HepG2 (cell line): ENCODE results near the gene VCAM1. TPM values are rescaled to one million over a fixed set of nuclear protein-coding genes. Genes with fewer than 3 reads are reported as not detected.
"Not testable (repeated sequence)": the region's sequence is repeated elsewhere in the genome, so short reads cannot be mapped to it uniquely, and the experiment has no call there.

Experiments used
- ATAC-seq: fragments of 200-7000 bp; cut with Tn5 transposase; 3 replicates; pipeline ENCODE4 v1.9.1; 2020; ENCODE audit warnings: mild to moderate bottlenecking, moderate library complexity
- BruUV-seq: library from RNA; stranded (reverse); fragments of 400-500 nt; replicated peaks from 2 replicates; lab custom pipeline; 2021; lab: Mats Ljungman, UMichigan
- CTCF ChIA-PET: fragments of 300-600 bp; formaldehyde crosslinking; extraction: SDS; loops from one replicate; lab custom pipeline; 2021; ENCODE audit warnings: low total read pairs, inconsistent platforms, low intra/inter-chr PET ratio; lab: Yijun Ruan, JAX
- POLR2A ChIA-PET: fragments of 350-600 bp; sonication (Branson Sonifier 250); formaldehyde crosslinking; loops from one replicate; lab custom pipeline; 2020; ENCODE audit warnings: antibody characterized with exemption, inconsistent platforms; lab: Yijun Ruan, JAX
- DNase-seq: peaks from one replicate; pipeline ENCODE4 v3.0.0-alpha.2; 2015; ENCODE audit warnings: low spot score
- FAIRE-seq: peaks from 3 replicates; lab custom pipeline; 2011; peaks lifted over from hg19 to GRCh38; lab: Jason Lieb, UNC
- H2AFZ ChIP-seq: one replicate; pipeline ENCODE4 v1.6.1; 2011; ENCODE audit warnings: low read length, inconsistent platforms
- H3K27ac ChIP-seq: fragments of 300-600 bp; 3 replicates; pipeline ENCODE4 v1.8.0; 2011; ENCODE audit warnings: mixed run types, mild to moderate bottlenecking, mixed read lengths, low read length, inconsistent platforms; ENCODE audit not compliant: insufficient read depth; ENCODE audit errors: extremely low read length
- H3K27me3 ChIP-seq, 2 experiments: fragments of 200-600 bp in 1 of 2; 2 replicates in 1 of 2; 3 replicates in 1 of 2; pipeline versions ENCODE4 v1.6.0 to v1.8.0; 2011; ENCODE audit warnings: low read length in 2 of 2, mild to moderate bottlenecking in 2 of 2, moderate library complexity in 2 of 2, inconsistent platforms in 1 of 2; ENCODE audit not compliant: insufficient read depth in 2 of 2, control insufficient read depth in 1 of 2
- H3K36me3 ChIP-seq, 2 experiments: fragments of 200-600 bp in 1 of 2; replicated peaks in 1 of 2; 2 replicates in 1 of 2; 3 replicates in 1 of 2; pipeline versions ENCODE4 v1.5.1 to v1.8.0; 2011; ENCODE audit warnings: low read length in 2 of 2, inconsistent platforms in 1 of 2; ENCODE audit not compliant: insufficient read depth in 2 of 2, control insufficient read depth in 1 of 2
- H3K4me1 ChIP-seq: 2 replicates; pipeline ENCODE4 v1.5.1; 2012; ENCODE audit warnings: low read length, inconsistent platforms; ENCODE audit not compliant: insufficient read depth
- H3K4me2 ChIP-seq: 2 replicates; pipeline ENCODE4 v1.6.0; 2011; ENCODE audit warnings: low read depth, low read length, inconsistent platforms
- H3K4me3 ChIP-seq, 3 experiments: fragments of 200-600 bp in 1 of 3; sonication (generic), shearing (Covaris generic) in 1 of 3; replicated peaks in 1 of 3; 2 replicates each; pipeline ENCODE4 v1.5.1; 2011 to 2016; ENCODE audit warnings: low read length in 3 of 3, inconsistent platforms in 2 of 3, low read depth in 2 of 3, mild to moderate bottlenecking in 2 of 3, control low read depth in 1 of 3, mixed read lengths in 1 of 3; ENCODE audit not compliant: insufficient read depth in 1 of 3
- H3K79me2 ChIP-seq: one replicate; pipeline ENCODE4 v1.6.1; 2011; ENCODE audit warnings: low read length, inconsistent platforms; ENCODE audit not compliant: insufficient read depth
- H3K9ac ChIP-seq: 2 replicates; pipeline ENCODE4 v1.6.0; 2011; ENCODE audit warnings: mild to moderate bottlenecking, low read depth, low read length, inconsistent platforms; ENCODE audit not compliant: insufficient read depth
- H3K9me3 ChIP-seq: 2 replicates; pipeline ENCODE4 v1.5.1; 2012; ENCODE audit warnings: mild to moderate bottlenecking, low read length
- H4K20me1 ChIP-seq: 2 replicates; pipeline ENCODE4 v1.6.0; 2011; ENCODE audit warnings: inconsistent platforms, mild to moderate bottlenecking, low read length, moderate library complexity; ENCODE audit not compliant: insufficient read depth
- GABPB1 ChIP-seq: IDR thresholded peaks from 2 replicates; pipeline ENCODE4 v1.6.1; 2016; ENCODE audit warnings: mild to moderate bottlenecking, missing genetic modification reagents, moderate library complexity, missing compliant biosample characterization
- NBN ChIP-seq: fragments of 450-650 bp; conservative IDR thresholded peaks from 2 replicates; pipeline ENCODE4 v1.6.1; 2017
- ZBTB49 ChIP-seq: sonication (generic); formaldehyde crosslinking; IDR thresholded peaks from 2 replicates; pipeline ENCODE4 v1.4.0; 2020; ENCODE audit warnings: missing genetic modification reagents, borderline replicate concordance
- ZBTB7B ChIP-seq: sonication (generic); formaldehyde crosslinking; IDR thresholded peaks from 2 replicates; pipeline ENCODE4 v1.4.0; 2020; ENCODE audit warnings: missing genetic modification reagents
- ZMAT5 ChIP-seq: sonication (generic); formaldehyde crosslinking; IDR thresholded peaks from 2 replicates; pipeline ENCODE4 v1.5.0; 2020; ENCODE audit warnings: mild to moderate bottlenecking, low read depth, missing genetic modification reagents, borderline replicate concordance
- ZNF124 ChIP-seq: sonication (generic); formaldehyde crosslinking; IDR thresholded peaks from 2 replicates; pipeline ENCODE4 v1.4.0; 2020; ENCODE audit warnings: missing genetic modification reagents
- ZNF501 ChIP-seq: sonication (generic); formaldehyde crosslinking; IDR thresholded peaks from 2 replicates; pipeline ENCODE4 v1.5.1; 2020; ENCODE audit warnings: mild to moderate bottlenecking, moderate library complexity, missing genetic modification reagents
- WGBS: methylation state at CpG from one replicate; pipeline ENCODE4 v1.1.6; 2017; ENCODE audit warnings: low lambda C conversion rate; 5-methylcytosine and 5-hydroxymethylcytosine counted together
- in situ Hi-C: cut with HindIII; loops from 2 replicates; pipeline ENCODE4 v1.10.0; 2017; ENCODE audit warnings: low pct_unique_long_range_greater_than_20kb; ENCODE audit not compliant: extremely low pct_ligation_motif_present
- intact Hi-C: fragments of 100-400 bp; cut with micrococcal nuclease; formaldehyde crosslinking; loops from one replicate; pipeline ENCODE4 v1.10.0; 2022; ENCODE audit not compliant: unreplicated experiment
- polyA plus RNA-seq, 8 experiments: library from polyadenylated mRNA; depleted of rRNA in 3 of 8; stranded (reverse) in 7 of 8; unstranded in 1 of 8; fragments of >200 nt; fragmentation: Illumina TruSeq in 4 of 8; extraction: Trizol in 4 of 8; gene quantifications; 2 replicates each; pipeline versions ENCODE4 v1.2.1 to v1.2.3, GENCODE V29; 2011 to 2016; ENCODE audit warnings: low read depth in 4 of 8, missing spikeins in 1 of 8, mixed read lengths in 1 of 8; ENCODE audit not compliant: insufficient read depth in 1 of 8
- total RNA-seq, 5 experiments: library from RNA; depleted of rRNA; stranded (reverse); fragments of >200 nt; fragmentation: Illumina TruSeq; extraction: Trizol; gene quantifications; 2 replicates each; pipeline ENCODE4 v1.2.3, GENCODE V29; 2016; ENCODE audit warnings: low read depth in 1 of 5

Gene VCAM1
- total and polyA plus RNA-seq, 2 of the 13 experiments (the other 11 are each of a cell fraction or from before 2014, with no cell fraction given): not detected

- TF ChIP-seq ZBTB49 (CRISPR knock-in tag) (no peak), ZNF124 (CRISPR knock-in tag) (no peak), GABPB1 (CRISPR knock-in tag) (no peak), NBN (no peak)
Observed at GRCh38 chr1:100780814-100781213, 61.3 kb downstream of the VCAM1 start (continued).

- DNase-seq, BruUV-seq, H2AFZ ChIP-seq, H4K20me1 ChIP-seq, H3K36me3 ChIP-seq, H3K27ac ChIP-seq, H3K4me3 ChIP-seq, H3K9me3 ChIP-seq, POLR2A ChIA-PET, intact Hi-C loops, ATAC-seq, H3K4me2 ChIP-seq, FAIRE-seq, H3K27me3 ChIP-seq, CTCF ChIA-PET, in situ Hi-C loops, H3K9ac ChIP-seq, H3K79me2 ChIP-seq, H3K4me1 ChIP-seq: not testable (repeated sequence)
- WGBS: 11% methylated on average over 3 of the region's 3 CpGs
Observed at GRCh38 chr1:100781728-100782127, 62.2 kb downstream of the VCAM1 start.

GRCh38 chr1:100782473-100783039 is 63.0 kb downstream of the VCAM1 start:
- BruUV-seq: no TSS peak
- no peak overlapping the region for H3K27ac ChIP-seq
- ChIA-PET POLR2A (no interaction called here), CTCF (no interaction called here)
- no peak for FAIRE-seq
- no peaks in the 10 kb centered on the region for H3K9me3 ChIP-seq
- 0% methylated on average over 1 of the region's 1 CpG for WGBS
- H2AFZ ChIP-seq: no peak overlapping the region
- no peak overlapping the region for H3K4me3 ChIP-seq
- TF ChIP-seq ZNF501 (CRISPR knock-in tag): no peak
- no peak for TF ChIP-seq ZMAT5
- TF ChIP-seq ZBTB7B: no peak
- H4K20me1 ChIP-seq: no peaks in the 10 kb centered on the region
- H3K79me2 ChIP-seq: no peaks in the 10 kb centered on the region
- H3K4me2 ChIP-seq: no peak overlapping the region
- in situ Hi-C loops (no loop called here), intact Hi-C loops (no loop called here)
- no peak for DNase-seq
- no peaks in the 10 kb centered on the region for H3K36me3 ChIP-seq
- no peak for ATAC-seq
- H3K9ac ChIP-seq: no peak overlapping the region
- no peaks in the 10 kb centered on the region for H3K27me3 ChIP-seq
- H3K4me1 ChIP-seq: no peaks in the 10 kb centered on the region
